Upper lobe of right lung (tissue), 1 donor: ENCODE data around the gene LIFR. TPM values are rescaled to one million over a fixed set of nuclear protein-coding genes. Genes with fewer than 3 reads are reported as not detected.

Experiments used
- ATAC-seq: fragments of 200-7000 bp; cut with Tn5 transposase; one replicate; pipeline ENCODE4 v1.9.1; 2020; ENCODE audit warnings: mild to moderate bottlenecking, moderate library complexity
- DNase-seq: peaks from one replicate; pipeline ENCODE4 v3.0.0-alpha.2; 2020
- H3K27ac ChIP-seq: fragments of 200-600 bp; one replicate; pipeline ENCODE4 v1.8.0; 2022
- H3K27me3 ChIP-seq: fragments of 200-600 bp; one replicate; pipeline ENCODE4 v1.8.0; 2022; ENCODE audit warnings: mild to moderate bottlenecking
- H3K36me3 ChIP-seq: fragments of 200-600 bp; one replicate; pipeline ENCODE4 v1.8.0; 2022
- H3K4me1 ChIP-seq: fragments of 200-600 bp; one replicate; pipeline ENCODE4 v1.8.0; 2022
- H3K4me3 ChIP-seq: fragments of 200-600 bp; one replicate; pipeline ENCODE4 v1.8.0; 2022; ENCODE audit warnings: mild to moderate bottlenecking
- H3K9me3 ChIP-seq: fragments of 200-600 bp; one replicate; pipeline ENCODE4 v1.8.0; 2022
- CTCF ChIP-seq: fragments of 200-600 bp; IDR thresholded peaks from one replicate; pipeline ENCODE4 v1.8.0; 2022; ENCODE audit warnings: antibody characterized with exemption
- intact Hi-C: fragments of 100-400 bp; cut with DNase I; formaldehyde crosslinking; loops from one replicate; pipeline ENCODE4 v1.11.0; 2022
- total RNA-seq: library from RNA; stranded (reverse); fragmentation: NEBNext Ultra II Directional; extraction: Animal tissue kit (Norgen Biotek cat#: 25700); gene quantifications from one replicate; pipeline ENCODE4 v1.2.1, GENCODE V29; 2021
- donor health status: DM: no; HTN: yes; CAD: no; lungs with severe emphysema.

The LIFR gene
- total RNA-seq, 1 donor from 2014 or later, result 151 TPM

GRCh38 chr5:38589629-38590028, 33.2 kb upstream of the LIFR start:
- TF ChIP-seq CTCF, result no peak
- intact Hi-C loops, result no loop called here
- no peak for ATAC-seq
- H3K36me3 ChIP-seq, result no peaks in the 10 kb centered on the region
- H3K4me1 ChIP-seq, result no peaks in the 10 kb centered on the region
- no peak overlapping the region for H3K4me3 ChIP-seq
- no peaks in the 10 kb centered on the region for H3K9me3 ChIP-seq
- DNase-seq, result no peak
- no peak overlapping the region for H3K27ac ChIP-seq
- H3K27me3 ChIP-seq, result no peaks in the 10 kb centered on the region

- Histone ChIP-seq H3K27ac (no peak overlapping the region), H3K4me3 (no peak overlapping the region), H3K4me1 (no peaks in the 10 kb centered on the region), H3K9me3 (no peaks in the 10 kb centered on the region), H3K27me3 (no peaks in the 10 kb centered on the region), H3K36me3 (no peaks in the 10 kb centered on the region)
- ATAC-seq (no peak), DNase-seq (no peak)
- no peak for TF ChIP-seq CTCF
- intact Hi-C loops, result no loop called here
Observed at GRCh38 chr5:38585816-38586215, 29.4 kb upstream of the LIFR start.

- intact Hi-C loops, result no loop called here
- Histone ChIP-seq H3K4me3 (no peak overlapping the region), H3K9me3 (no peaks in the 10 kb centered on the region), H3K36me3 (no peaks in the 10 kb centered on the region), H3K4me1 (no peaks in the 10 kb centered on the region), H3K27ac (no peak overlapping the region), H3K27me3 (no peaks in the 10 kb centered on the region)
- no peak for DNase-seq
- no peak for TF ChIP-seq CTCF
- ATAC-seq, result no peak
Observed at GRCh38 chr5:38583500-38583899, 27.1 kb upstream of the LIFR start.

- intact Hi-C loops, result no loop called here
- Histone ChIP-seq H3K4me1 (no peaks in the 10 kb centered on the region), H3K4me3 (no peak overlapping the region), H3K27me3 (no peaks in the 10 kb centered on the region), H3K27ac (no peak overlapping the region), H3K9me3 (no peaks in the 10 kb centered on the region), H3K36me3 (no peaks in the 10 kb centered on the region)
- DNase-seq (no peak), ATAC-seq (no peak)
- TF ChIP-seq CTCF, result no peak
Observed at GRCh38 chr5:38582975-38583319, 26.5 kb upstream of the LIFR start.

- Histone ChIP-seq H3K4me3 (no peak overlapping the region), H3K27me3 (no peaks in the 10 kb centered on the region), H3K36me3 (no peaks in the 10 kb centered on the region), H3K27ac (no peak overlapping the region), H3K9me3 (no peaks in the 10 kb centered on the region), H3K4me1 (no peaks in the 10 kb centered on the region)
- no peak for DNase-seq
- intact Hi-C loops, result no loop called here
- peak; percentile 53 for ATAC-seq
- TF ChIP-seq CTCF, result no peak
Observed at GRCh38 chr5:38582293-38582974, 26.0 kb upstream of the LIFR start.

- H3K27ac ChIP-seq, result no peak overlapping the region
- H3K9me3 ChIP-seq, result no peaks in the 10 kb centered on the region
- no peak for TF ChIP-seq CTCF
- no peaks in the 10 kb centered on the region for H3K36me3 ChIP-seq
- intact Hi-C loops, result no loop called here
- no peak overlapping the region for H3K4me3 ChIP-seq
- DNase-seq, result no peak
- no peak for ATAC-seq
- no peaks in the 10 kb centered on the region for H3K4me1 ChIP-seq
- no peaks in the 10 kb centered on the region for H3K27me3 ChIP-seq
Observed at GRCh38 chr5:38581597-38581996, 25.2 kb upstream of the LIFR start.
